IMR-90 (cell line): ENCODE measurements around the gene MAJIN. TPM values are rescaled to one million over a fixed set of nuclear protein-coding genes. Genes with fewer than 3 reads are reported as not detected.

Source experiments
- ATAC-seq: fragments of 200-7000 bp; cut with Tn5 transposase; 2 replicates; pipeline ENCODE4 v1.9.1; 2020; ENCODE audit warnings: low read depth, mild to moderate bottlenecking, moderate library complexity
- BruUV-seq: library from RNA; stranded (reverse); fragments of 400-500 nt; replicated peaks from 2 replicates; lab custom pipeline; 2021; lab: Mats Ljungman, UMichigan
- CTCF ChIA-PET: fragments of 300-600 bp; formaldehyde crosslinking; extraction: SDS; loops from one replicate; lab custom pipeline; 2021; ENCODE audit warnings: antibody characterized with exemption; lab: Yijun Ruan, JAX
- POLR2A ChIA-PET: fragments of 300-600 bp; sonication (Branson Sonifier 250); formaldehyde crosslinking; loops from one replicate; lab custom pipeline; 2022; ENCODE audit warnings: antibody characterized with exemption; ENCODE audit not compliant: unreplicated experiment; lab: Charles Lee
- DNase-seq: peaks from one replicate; pipeline ENCODE4 v3.0.0; 2013
- H2AFZ ChIP-seq: replicated peaks from 2 replicates; pipeline ENCODE3; 2013; ENCODE audit warnings: low read length, mild to moderate bottlenecking; ENCODE audit not compliant: poor library complexity
- H2AK5ac ChIP-seq: 2 replicates; pipeline ENCODE4 v1.6.1; 2013; ENCODE audit warnings: low read depth, low read length, inconsistent platforms
- H2AK9ac ChIP-seq: replicated peaks from 2 replicates; pipeline ENCODE3; 2013; ENCODE audit warnings: mild to moderate bottlenecking, low read depth, low read length, moderate library complexity; ENCODE audit not compliant: poor library complexity
- H2BK120ac ChIP-seq: 2 replicates; pipeline ENCODE4 v1.6.1; 2013; ENCODE audit warnings: low read depth, low read length, inconsistent platforms
- H2BK15ac ChIP-seq: 3 replicates; pipeline ENCODE4 v1.6.1; 2013; ENCODE audit warnings: low read depth, low read length, inconsistent platforms
- H2BK20ac ChIP-seq: 2 replicates; pipeline ENCODE4 v1.6.1; 2013; ENCODE audit warnings: low read depth, mild to moderate bottlenecking, inconsistent platforms, low read length, moderate library complexity
- H2BK5ac ChIP-seq: 2 replicates; pipeline ENCODE4 v1.6.1; 2013; ENCODE audit warnings: mild to moderate bottlenecking, low read depth, low read length, inconsistent platforms; ENCODE audit not compliant: poor library complexity, severe bottlenecking
- H3K14ac ChIP-seq: replicated peaks from 2 replicates; pipeline ENCODE4 v1.6.1; 2013; ENCODE audit warnings: low read depth, low read length, inconsistent platforms
- H3K18ac ChIP-seq: 2 replicates; pipeline ENCODE4 v1.6.1; 2013; ENCODE audit warnings: low read depth, low read length, control low read depth
- H3K23ac ChIP-seq: 2 replicates; pipeline ENCODE4 v1.6.1; 2013; ENCODE audit warnings: low read depth, low read length, inconsistent platforms
- H3K27ac ChIP-seq: 2 replicates; pipeline ENCODE4 v1.5.1; 2013; ENCODE audit warnings: mild to moderate bottlenecking, control low read depth, low read length; ENCODE audit not compliant: insufficient read depth
- H3K27me3 ChIP-seq: 2 replicates; pipeline ENCODE4 v1.6.1; 2013; ENCODE audit warnings: low read length; ENCODE audit not compliant: control insufficient read depth, insufficient read depth
- H3K36me3 ChIP-seq: 2 replicates; pipeline ENCODE4 v1.6.1; 2013; ENCODE audit warnings: low read length, mixed read lengths; ENCODE audit not compliant: control insufficient read depth, insufficient read depth
- H3K4ac ChIP-seq: 2 replicates; pipeline ENCODE4 v1.6.1; 2013; ENCODE audit warnings: low read depth, low read length, inconsistent platforms
- H3K4me1 ChIP-seq: 2 replicates; pipeline ENCODE4 v1.6.1; 2013; ENCODE audit warnings: low read length, mixed read lengths; ENCODE audit not compliant: control insufficient read depth, insufficient read depth
- H3K4me2 ChIP-seq: 2 replicates; pipeline ENCODE4 v1.6.1; 2013; ENCODE audit warnings: low read depth, mild to moderate bottlenecking, control low read depth, low read length, moderate library complexity
- H3K4me3 ChIP-seq: 2 replicates; pipeline ENCODE4 v1.5.1; 2013; ENCODE audit warnings: low read depth, mild to moderate bottlenecking, control low read depth, low read length, moderate library complexity; ENCODE audit not compliant: insufficient read depth
- H3K56ac ChIP-seq: 2 replicates; pipeline ENCODE4 v1.6.1; 2013; ENCODE audit warnings: low read length, inconsistent platforms; ENCODE audit not compliant: insufficient read depth; ENCODE audit errors: extremely low read depth
- H3K79me1 ChIP-seq, 2 experiments: 2 replicates each; pipeline ENCODE4 v1.6.1; 2013; ENCODE audit warnings: low read length in 2 of 2, inconsistent platforms in 1 of 2, low read depth in 1 of 2
- H3K9ac ChIP-seq: 2 replicates; pipeline ENCODE4 v1.6.1; 2013; ENCODE audit warnings: low read depth, low read length, control low read depth
- H3K9me1 ChIP-seq: 2 replicates; pipeline ENCODE4 v1.6.1; 2013; ENCODE audit warnings: low read length, inconsistent platforms; ENCODE audit not compliant: insufficient read depth
- H3K9me3 ChIP-seq: 2 replicates; pipeline ENCODE4 v1.6.1; 2013; ENCODE audit warnings: low read length; ENCODE audit not compliant: control insufficient read depth, insufficient read depth
- H4K20me1 ChIP-seq: 2 replicates; pipeline ENCODE4 v1.6.1; 2013; ENCODE audit warnings: low read length, inconsistent platforms; ENCODE audit not compliant: insufficient read depth
- H4K5ac ChIP-seq: 2 replicates; pipeline ENCODE4 v1.6.1; 2013; ENCODE audit warnings: mild to moderate bottlenecking, low read depth, low read length, control low read depth
- H4K8ac ChIP-seq, 2 experiments: 2 replicates each; pipeline ENCODE4 v1.6.1; 2013; ENCODE audit warnings: low read depth in 2 of 2, low read length in 2 of 2, control low read depth in 1 of 2, inconsistent platforms in 1 of 2
- H4K91ac ChIP-seq: 2 replicates; pipeline ENCODE4 v1.6.1; 2013; ENCODE audit warnings: low read depth, low read length, inconsistent platforms; ENCODE audit not compliant: insufficient read depth
- ELK1 ChIP-seq: fragments of 150-350 bp; IDR thresholded peaks from 2 replicates; pipeline ENCODE4 v1.6.1; 2016; ENCODE audit warnings: low read depth, mild to moderate bottlenecking, low read length, moderate library complexity, borderline replicate concordance
- MXI1 ChIP-seq: IDR thresholded peaks from 2 replicates; pipeline ENCODE4 v1.6.1; 2012; ENCODE audit warnings: low read depth, mild to moderate bottlenecking, low read length, moderate library complexity, borderline replicate concordance
- WGBS, 2 experiments: methylation state at CpG; one replicate each; pipeline versions ENCODE4 v1.1.5 to v1.1.7; 2013; ENCODE audit warnings: missing lambda C conversion rate in 2 of 2; ENCODE audit not compliant: insufficient read length in 1 of 2; ENCODE audit errors: extremely low coverage in 2 of 2; 5-methylcytosine and 5-hydroxymethylcytosine counted together
- dilution Hi-C: fragments of 300-500 bp; cut with HindIII; formaldehyde crosslinking; loops from one replicate; pipeline ENCODE4 v1.14.3; 2018; ENCODE audit warnings: low sequenced_read_pairs; ENCODE audit not compliant: unreplicated experiment
- in situ Hi-C: fragments of 300-500 bp; cut with MboI; formaldehyde crosslinking; loops from 3 replicates; pipeline ENCODE4 v1.14.3; 2019; ENCODE audit warnings: low sequenced_read_pairs, inconsistent platforms, mixed read lengths
- intact Hi-C: fragments of 100-400 bp; cut with micrococcal nuclease; formaldehyde crosslinking; loops from 2 replicates; pipeline ENCODE4 v1.10.0; 2022
- polyA plus RNA-seq, 3 experiments: library from polyadenylated mRNA; depleted of rRNA; stranded (reverse); fragments of >200 nt; gene quantifications; 2 replicates each; pipeline ENCODE4 v1.2.3, GENCODE V29; 2012; ENCODE audit warnings: low replicate concordance in 1 of 3
- total RNA-seq: library from RNA; depleted of rRNA; stranded (reverse); fragments of >200 nt; gene quantifications from 2 replicates; pipeline ENCODE4 v1.2.3, GENCODE V29; 2012

MAJIN gene
- total and polyA plus RNA-seq, 2 of the 4 experiments (the other 2 are of a cell fraction), result not detected

- Histone ChIP-seq H4K8ac (no peak overlapping the region), H3K56ac (no peak overlapping the region), H2BK120ac (no peak overlapping the region), H3K27me3 (no peaks in the 10 kb centered on the region; the same call in 1 of the 2 replicates), H3K36me3 (no peaks in the 10 kb centered on the region), H3K23ac (no peak overlapping the region), H2AK5ac (no peak overlapping the region), H2BK20ac (no peak overlapping the region), H3K14ac (no peak overlapping the region), H3K4me1 (no peaks in the 10 kb centered on the region), H3K4me2 (no peak overlapping the region), H4K20me1 (no peaks in the 10 kb centered on the region), H2BK15ac (no peak overlapping the region), H2AK9ac (no peak overlapping the region), H4K5ac (no peak overlapping the region), H3K27ac (no peak overlapping the region), H2BK5ac (no peak overlapping the region), H3K4me3 (no peak overlapping the region), H3K9me3 (no peaks in the 10 kb centered on the region), H3K9ac (no peak overlapping the region), H3K9me1 (no peaks in the 10 kb centered on the region), H2AFZ (no peak overlapping the region), H3K18ac (no peak overlapping the region), H3K4ac (no peak overlapping the region), H4K91ac (no peak overlapping the region), H3K79me1 (no peaks in the 10 kb centered on the region)
- WGBS, 2 experiments, result 74% methylated on average over 5 of the region's 13 CpGs; no CpG with 5 or more reads in 1 of the 2 experiments
- intact Hi-C loops (loop anchor here (5.0 kb wide), 1 partner anchor 42 kb away; no protein-coding TSS in a partner anchor), in situ Hi-C loops (no loop called here), dilution Hi-C loops (no loop called here)
- no peak for DNase-seq
- ChIA-PET CTCF (no interaction called here), POLR2A (no interaction called here)
- BruUV-seq, result no TSS peak
- no peak for ATAC-seq
- TF ChIP-seq MXI1 (no peak), ELK1 (no peak)
Observed at GRCh38 chr11:64989416-64989815, 17.5 kb upstream of the MAJIN start.
